ENCODE data around the gene FBXL13.
"Not testable (repeated sequence)": the region's sequence is repeated elsewhere in the genome, so short reads cannot be mapped to it uniquely, and the experiment has no call there.

Gene FBXL13

GRCh38 chr7:102934701-102935100, 139.9 kb downstream of the FBXL13 start:
- no peak for DNase-seq (ENCODE audit: low read depth)

- no peak for DNase-seq (ENCODE audit: low read depth)
These were observed 140.4 kb downstream of the FBXL13 start for GRCh38 chr7:102934239-102934638.

GRCh38 chr7:102933763-102934162, 140.8 kb downstream of the FBXL13 start:
- DNase-seq (ENCODE audit: low read depth): peak; percentile 30

GRCh38 chr7:102931757-102932156, 142.8 kb downstream of the FBXL13 start:
- DNase-seq (ENCODE audit: low read depth): no peak

DNA sequence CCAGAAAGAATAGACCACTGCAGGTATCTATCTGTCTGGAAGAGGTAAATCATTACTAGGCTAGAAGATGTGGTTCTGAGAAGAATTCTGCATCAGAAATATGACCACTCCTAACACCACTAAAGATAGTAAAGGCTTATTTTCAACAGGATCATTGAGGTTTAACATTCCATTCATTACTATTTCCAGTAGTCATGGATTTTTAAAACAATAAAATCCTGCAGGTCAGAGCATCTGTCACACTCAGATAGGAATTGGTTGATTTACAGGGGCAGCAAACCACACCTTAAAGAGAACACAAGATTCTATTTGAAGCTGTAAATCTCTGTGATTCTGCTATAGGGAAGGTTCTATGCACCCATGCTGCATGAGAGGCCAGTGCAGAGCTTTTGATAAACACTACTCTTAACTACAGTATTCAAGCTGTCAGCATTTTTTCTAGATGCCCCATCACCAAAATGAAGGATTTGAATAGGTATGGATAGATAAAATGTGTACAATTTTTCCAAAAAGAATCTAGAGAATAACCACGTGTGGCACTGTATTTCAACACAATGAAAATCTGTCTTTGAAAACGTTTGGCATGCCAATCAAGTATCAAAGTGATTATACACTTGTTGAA, 147.2 kb downstream of the FBXL13 start:
- DNase-seq (ENCODE audit: low read depth): no peak

- DNase-seq (ENCODE audit: low read depth): no peak
These were observed 147.8 kb downstream of the FBXL13 start for GRCh38 chr7:102926783-102927140.

- DNase-seq (ENCODE audit: low read depth): no peak
These were observed 148.4 kb downstream of the FBXL13 start for GRCh38 chr7:102925976-102926782.

GRCh38 chr7:102918845-102919244, 155.8 kb downstream of the FBXL13 start:
- no peak for DNase-seq (ENCODE audit: low read depth)

DNA sequence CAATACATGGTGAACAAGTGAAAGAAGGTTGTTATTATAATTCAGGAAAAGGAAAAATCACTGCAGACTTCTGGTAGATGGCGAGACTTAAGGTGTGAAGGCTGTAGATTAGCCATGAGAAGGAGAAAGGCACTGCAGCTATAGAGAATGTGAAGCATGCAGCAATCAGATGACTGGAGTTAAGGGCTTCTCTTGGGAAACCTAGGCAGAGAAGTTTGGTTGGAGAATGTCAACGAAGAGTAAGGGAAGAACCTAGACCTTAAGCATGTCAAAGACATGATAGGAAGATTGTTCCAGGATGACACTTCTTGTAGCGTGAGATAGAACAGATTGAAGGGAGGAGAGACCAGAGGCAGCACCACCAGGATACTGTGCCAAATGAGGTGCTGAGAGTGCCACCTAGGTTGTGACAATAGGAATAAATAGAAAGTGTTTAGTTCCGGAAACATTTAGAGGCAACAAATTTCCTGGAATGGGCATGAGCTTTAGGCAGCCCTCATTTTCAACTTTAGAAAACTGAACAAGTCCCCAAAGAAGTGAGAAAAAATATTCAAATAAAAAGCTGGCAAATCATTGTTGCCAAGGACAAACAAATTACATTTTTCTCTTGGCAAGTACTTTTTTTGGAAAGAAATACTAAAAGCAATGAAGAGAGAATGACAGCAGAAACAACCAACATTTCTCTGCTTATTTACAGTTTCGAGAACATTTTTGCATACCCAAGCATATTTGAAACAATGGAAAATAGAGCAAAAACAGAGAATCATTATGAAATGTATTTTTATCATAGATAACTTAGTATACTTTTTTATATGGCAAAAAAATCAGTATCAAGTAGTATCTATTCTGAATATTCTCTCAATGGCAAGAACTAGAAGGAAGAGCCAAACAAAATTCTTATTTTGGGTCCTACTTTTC, 156.9 kb downstream of the FBXL13 start:
- DNase-seq (ENCODE audit: low read depth): no peak

- no peak for DNase-seq (ENCODE audit: low read depth)
These were observed 157.7 kb downstream of the FBXL13 start for GRCh38 chr7:102916881-102917280.

- no peak for DNase-seq (ENCODE audit: low read depth)
These were observed 158.2 kb downstream of the FBXL13 start for GRCh38 chr7:102916426-102916825.

- DNase-seq (ENCODE audit: low read depth): no peak
These were observed 160.0 kb downstream of the FBXL13 start for GRCh38 chr7:102914585-102914984.

- no peak for DNase-seq (ENCODE audit: low read depth)
These were observed 160.8 kb downstream of the FBXL13 start for GRCh38 chr7:102913826-102914225.

GRCh38 chr7:102912742-102913141, 161.9 kb downstream of the FBXL13 start, which contains the start of gene LRRC17:
LRRC17 (plus strand) TSS chr7:102913000; CDS start chr7:102933914, 20,914 bp downstream.
- DNase-seq (ENCODE audit: low read depth): no peak

- DNase-seq (ENCODE audit: low read depth): no peak
These were observed 165.9 kb downstream of the FBXL13 start for GRCh38 chr7:102908676-102909075.

GRCh38 chr7:102903576-102903975, 171.0 kb downstream of the FBXL13 start:
- DNase-seq (ENCODE audit: low read depth): not testable (repeated sequence)

DNA sequence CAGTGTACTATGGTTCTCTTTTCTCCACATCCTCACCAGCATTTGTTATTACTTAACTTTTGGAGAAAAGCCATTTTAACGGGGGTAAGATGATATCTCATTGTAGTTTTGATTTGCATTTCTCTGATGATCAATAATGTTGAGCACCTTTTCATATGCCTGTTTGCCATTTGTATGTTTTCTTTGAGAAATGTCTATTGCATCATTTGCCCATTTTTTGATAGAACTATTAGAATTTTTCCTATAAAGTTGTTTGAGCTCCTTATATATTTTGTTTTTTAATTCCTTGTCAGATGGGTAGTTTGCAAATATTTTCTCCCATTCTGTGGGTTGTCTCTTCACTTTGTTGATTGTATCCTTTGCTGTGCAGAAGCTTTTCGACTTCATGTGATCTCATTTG, 172.5 kb downstream of the FBXL13 start:
- DNase-seq (ENCODE audit: low read depth): not testable (repeated sequence)

- no peak for DNase-seq (ENCODE audit: low read depth)
These were observed 176.1 kb downstream of the FBXL13 start for GRCh38 chr7:102898532-102898859.

DNA sequence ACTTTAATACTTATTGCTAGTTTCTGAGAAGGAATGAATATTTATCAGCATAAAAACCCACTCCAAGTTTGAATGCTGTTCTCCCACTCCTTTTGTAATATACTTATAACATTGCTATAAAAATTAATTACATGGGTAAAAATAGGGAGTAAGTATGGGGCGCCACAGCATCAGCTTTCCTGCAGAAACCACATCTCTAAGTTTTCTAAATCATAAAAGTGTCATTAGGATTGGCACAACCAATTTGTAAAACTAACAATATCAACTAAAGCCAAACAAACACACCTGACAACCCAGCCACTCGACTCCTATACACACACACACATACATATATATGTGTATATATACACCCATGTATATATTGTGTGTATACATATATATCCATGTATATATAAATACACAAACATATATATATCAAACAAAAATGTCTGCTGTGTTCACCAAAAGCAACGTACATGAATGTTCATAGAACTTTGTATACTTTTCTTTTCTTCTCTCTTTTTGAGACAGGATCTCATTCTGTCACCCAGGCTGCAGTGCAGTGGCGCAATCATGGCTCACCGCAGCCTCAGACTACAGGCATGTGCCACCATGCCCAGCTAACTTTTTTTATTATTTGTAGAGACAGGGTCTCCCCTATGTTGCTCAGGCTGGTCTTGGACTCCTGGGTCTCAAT, 176.6 kb downstream of the FBXL13 start:
- no peak for DNase-seq (ENCODE audit: low read depth)

GRCh38 chr7:102897211-102897631, 177.4 kb downstream of the FBXL13 start:
- no peak for DNase-seq (ENCODE audit: low read depth)

- DNase-seq (ENCODE audit: low read depth): no peak
These were observed 178.0 kb downstream of the FBXL13 start for GRCh38 chr7:102896585-102896984.

DNA sequence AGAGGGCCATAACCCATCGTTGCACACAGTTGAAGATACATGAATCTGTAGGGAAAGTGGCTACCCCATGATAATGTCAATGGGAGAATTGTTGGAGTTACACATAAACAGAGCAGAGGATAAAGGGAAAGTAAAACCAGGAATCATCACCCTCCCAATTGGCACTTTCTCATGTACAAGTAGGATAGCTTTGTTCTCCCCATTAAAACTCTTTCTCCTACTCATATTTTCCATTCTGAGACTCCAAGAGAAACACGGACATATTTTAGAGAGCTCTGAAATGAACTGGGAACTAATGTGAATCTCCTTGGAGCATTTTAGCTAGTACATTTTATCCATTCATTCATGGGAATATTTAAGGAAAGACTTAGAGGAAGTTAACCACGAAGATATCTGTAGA, 179.0 kb downstream of the FBXL13 start:
- DNase-seq (ENCODE audit: low read depth): no peak

Data from HS-5 (cell line).